IMR-90 (cell line): Measurements from ENCODE around the gene C3orf18. TPM values are rescaled to one million over a fixed set of nuclear protein-coding genes. Genes with fewer than 3 reads are reported as not detected.

Experiments
- ATAC-seq: fragments of 200-7000 bp; cut with Tn5 transposase; 2 replicates; pipeline ENCODE4 v1.9.1; 2020; ENCODE audit warnings: low read depth, mild to moderate bottlenecking, moderate library complexity
- BruUV-seq: library from RNA; stranded (reverse); fragments of 400-500 nt; replicated peaks from 2 replicates; lab custom pipeline; 2021; lab: Mats Ljungman, UMichigan
- CTCF ChIA-PET: fragments of 300-600 bp; formaldehyde crosslinking; extraction: SDS; loops from one replicate; lab custom pipeline; 2021; ENCODE audit warnings: antibody characterized with exemption; lab: Yijun Ruan, JAX
- POLR2A ChIA-PET: fragments of 300-600 bp; sonication (Branson Sonifier 250); formaldehyde crosslinking; loops from one replicate; lab custom pipeline; 2022; ENCODE audit warnings: antibody characterized with exemption; ENCODE audit not compliant: unreplicated experiment; lab: Charles Lee
- DNase-seq: peaks from one replicate; pipeline ENCODE4 v3.0.0; 2013
- H2AFZ ChIP-seq: replicated peaks from 2 replicates; pipeline ENCODE3; 2013; ENCODE audit warnings: low read length, mild to moderate bottlenecking; ENCODE audit not compliant: poor library complexity
- H2AK5ac ChIP-seq: 2 replicates; pipeline ENCODE4 v1.6.1; 2013; ENCODE audit warnings: low read depth, low read length, inconsistent platforms
- H2AK9ac ChIP-seq: replicated peaks from 2 replicates; pipeline ENCODE3; 2013; ENCODE audit warnings: mild to moderate bottlenecking, low read depth, low read length, moderate library complexity; ENCODE audit not compliant: poor library complexity
- H2BK120ac ChIP-seq: 2 replicates; pipeline ENCODE4 v1.6.1; 2013; ENCODE audit warnings: low read depth, low read length, inconsistent platforms
- H2BK15ac ChIP-seq: 3 replicates; pipeline ENCODE4 v1.6.1; 2013; ENCODE audit warnings: low read depth, low read length, inconsistent platforms
- H2BK20ac ChIP-seq: 2 replicates; pipeline ENCODE4 v1.6.1; 2013; ENCODE audit warnings: low read depth, mild to moderate bottlenecking, inconsistent platforms, low read length, moderate library complexity
- H2BK5ac ChIP-seq: 2 replicates; pipeline ENCODE4 v1.6.1; 2013; ENCODE audit warnings: mild to moderate bottlenecking, low read depth, low read length, inconsistent platforms; ENCODE audit not compliant: poor library complexity, severe bottlenecking
- H3K14ac ChIP-seq: replicated peaks from 2 replicates; pipeline ENCODE4 v1.6.1; 2013; ENCODE audit warnings: low read depth, low read length, inconsistent platforms
- H3K18ac ChIP-seq: 2 replicates; pipeline ENCODE4 v1.6.1; 2013; ENCODE audit warnings: low read depth, low read length, control low read depth
- H3K23ac ChIP-seq: 2 replicates; pipeline ENCODE4 v1.6.1; 2013; ENCODE audit warnings: low read depth, low read length, inconsistent platforms
- H3K27ac ChIP-seq: 2 replicates; pipeline ENCODE4 v1.5.1; 2013; ENCODE audit warnings: mild to moderate bottlenecking, control low read depth, low read length; ENCODE audit not compliant: insufficient read depth
- H3K27me3 ChIP-seq: 2 replicates; pipeline ENCODE4 v1.6.1; 2013; ENCODE audit warnings: low read length; ENCODE audit not compliant: control insufficient read depth, insufficient read depth
- H3K36me3 ChIP-seq: 2 replicates; pipeline ENCODE4 v1.6.1; 2013; ENCODE audit warnings: low read length, mixed read lengths; ENCODE audit not compliant: control insufficient read depth, insufficient read depth
- H3K4ac ChIP-seq: 2 replicates; pipeline ENCODE4 v1.6.1; 2013; ENCODE audit warnings: low read depth, low read length, inconsistent platforms
- H3K4me1 ChIP-seq: 2 replicates; pipeline ENCODE4 v1.6.1; 2013; ENCODE audit warnings: low read length, mixed read lengths; ENCODE audit not compliant: control insufficient read depth, insufficient read depth
- H3K4me2 ChIP-seq: 2 replicates; pipeline ENCODE4 v1.6.1; 2013; ENCODE audit warnings: low read depth, mild to moderate bottlenecking, control low read depth, low read length, moderate library complexity
- H3K4me3 ChIP-seq: 2 replicates; pipeline ENCODE4 v1.5.1; 2013; ENCODE audit warnings: low read depth, mild to moderate bottlenecking, control low read depth, low read length, moderate library complexity; ENCODE audit not compliant: insufficient read depth
- H3K56ac ChIP-seq: 2 replicates; pipeline ENCODE4 v1.6.1; 2013; ENCODE audit warnings: low read length, inconsistent platforms; ENCODE audit not compliant: insufficient read depth; ENCODE audit errors: extremely low read depth
- H3K79me1 ChIP-seq, 2 experiments: 2 replicates each; pipeline ENCODE4 v1.6.1; 2013; ENCODE audit warnings: low read length in 2 of 2, inconsistent platforms in 1 of 2, low read depth in 1 of 2
- H3K9ac ChIP-seq: 2 replicates; pipeline ENCODE4 v1.6.1; 2013; ENCODE audit warnings: low read depth, low read length, control low read depth
- H3K9me1 ChIP-seq: 2 replicates; pipeline ENCODE4 v1.6.1; 2013; ENCODE audit warnings: low read length, inconsistent platforms; ENCODE audit not compliant: insufficient read depth
- H3K9me3 ChIP-seq: 2 replicates; pipeline ENCODE4 v1.6.1; 2013; ENCODE audit warnings: low read length; ENCODE audit not compliant: control insufficient read depth, insufficient read depth
- H4K20me1 ChIP-seq: 2 replicates; pipeline ENCODE4 v1.6.1; 2013; ENCODE audit warnings: low read length, inconsistent platforms; ENCODE audit not compliant: insufficient read depth
- H4K5ac ChIP-seq: 2 replicates; pipeline ENCODE4 v1.6.1; 2013; ENCODE audit warnings: mild to moderate bottlenecking, low read depth, low read length, control low read depth
- H4K8ac ChIP-seq, 2 experiments: 2 replicates each; pipeline ENCODE4 v1.6.1; 2013; ENCODE audit warnings: low read depth in 2 of 2, low read length in 2 of 2, control low read depth in 1 of 2, inconsistent platforms in 1 of 2
- H4K91ac ChIP-seq: 2 replicates; pipeline ENCODE4 v1.6.1; 2013; ENCODE audit warnings: low read depth, low read length, inconsistent platforms; ENCODE audit not compliant: insufficient read depth
- CEBPB ChIP-seq: IDR thresholded peaks from 2 replicates; pipeline ENCODE4 v1.6.1; 2012; ENCODE audit warnings: low read depth, low read length, improper control_type of control experiment
- CHD1 ChIP-seq: IDR thresholded peaks from 2 replicates; pipeline ENCODE4 v1.6.1; 2012; ENCODE audit warnings: low read depth, low read length, improper control_type of control experiment
- FOS ChIP-seq: fragments of 150-350 bp; IDR thresholded peaks from 2 replicates; pipeline ENCODE4 v1.6.1; 2016; ENCODE audit warnings: low read depth, low read length
- MAFK ChIP-seq: IDR thresholded peaks from 2 replicates; pipeline ENCODE4 v1.6.1; 2012; ENCODE audit warnings: low read depth, low read length, improper control_type of control experiment
- MAZ ChIP-seq: IDR thresholded peaks from 2 replicates; pipeline ENCODE4 v1.6.1; 2012; ENCODE audit warnings: low read depth, mild to moderate bottlenecking, low read length, improper control_type of control experiment, moderate library complexity, borderline replicate concordance
- NFE2L2 ChIP-seq: fragments of 150-350 bp; IDR thresholded peaks from 2 replicates; pipeline ENCODE4 v1.6.1; 2016; ENCODE audit warnings: low read depth, mild to moderate bottlenecking, low read length
- POLR2A ChIP-seq: IDR thresholded peaks from 2 replicates; pipeline ENCODE4 v1.6.1; 2012; ENCODE audit warnings: mild to moderate bottlenecking, low read depth, low read length
- RAD21 ChIP-seq: IDR thresholded peaks from 2 replicates; pipeline ENCODE4 v1.6.1; 2012; ENCODE audit warnings: low read length, improper control_type of control experiment
- RCOR1 ChIP-seq: IDR thresholded peaks from 2 replicates; pipeline ENCODE4 v1.6.1; 2012; ENCODE audit warnings: mild to moderate bottlenecking, low read length, improper control_type of control experiment; ENCODE audit not compliant: insufficient replicate concordance
- RFX5 ChIP-seq: IDR thresholded peaks from 2 replicates; pipeline ENCODE4 v1.8.0; 2012; ENCODE audit warnings: low read depth, mild to moderate bottlenecking, low read length, moderate library complexity
- SMC3 ChIP-seq: fragments of 150-350 bp; IDR thresholded peaks from 2 replicates; pipeline ENCODE4 v1.6.1; 2016; ENCODE audit warnings: low read depth, mild to moderate bottlenecking, antibody characterized with exemption, low read length, moderate library complexity
- WGBS, 2 experiments: methylation state at CpG; one replicate each; pipeline versions ENCODE4 v1.1.5 to v1.1.7; 2013; ENCODE audit warnings: missing lambda C conversion rate in 2 of 2; ENCODE audit not compliant: insufficient read length in 1 of 2; ENCODE audit errors: extremely low coverage in 2 of 2; 5-methylcytosine and 5-hydroxymethylcytosine counted together
- dilution Hi-C: fragments of 300-500 bp; cut with HindIII; formaldehyde crosslinking; loops from one replicate; pipeline ENCODE4 v1.14.3; 2018; ENCODE audit warnings: low sequenced_read_pairs; ENCODE audit not compliant: unreplicated experiment
- in situ Hi-C: fragments of 300-500 bp; cut with MboI; formaldehyde crosslinking; loops from 3 replicates; pipeline ENCODE4 v1.14.3; 2019; ENCODE audit warnings: low sequenced_read_pairs, inconsistent platforms, mixed read lengths
- intact Hi-C: fragments of 100-400 bp; cut with micrococcal nuclease; formaldehyde crosslinking; loops from 2 replicates; pipeline ENCODE4 v1.10.0; 2022
- polyA plus RNA-seq, 3 experiments: library from polyadenylated mRNA; depleted of rRNA; stranded (reverse); fragments of >200 nt; gene quantifications; 2 replicates each; pipeline ENCODE4 v1.2.3, GENCODE V29; 2012; ENCODE audit warnings: low replicate concordance in 1 of 3
- total RNA-seq: library from RNA; depleted of rRNA; stranded (reverse); fragments of >200 nt; gene quantifications from 2 replicates; pipeline ENCODE4 v1.2.3, GENCODE V29; 2012
- TF ChIP-seq, protein P1 (sequence below): conservative IDR thresholded peaks from 2 replicates; pipeline ENCODE4 v1.5.1; 2012; ENCODE audit warnings: mild to moderate bottlenecking, low read depth, low read length, improper control_type of control experiment
- TF ChIP-seq, protein P2 (sequence below): fragments of 150-350 bp; IDR thresholded peaks from 2 replicates; pipeline ENCODE4 v1.6.1; 2017; ENCODE audit warnings: mild to moderate bottlenecking, antibody characterized with exemption, low read length, low read depth
- TF ChIP-seq, protein P3 (sequence below): fragments of 150-350 bp; IDR thresholded peaks from 2 replicates; pipeline ENCODE4 v1.6.1; 2016; ENCODE audit warnings: low read depth, mild to moderate bottlenecking, low read length, moderate library complexity, borderline replicate concordance

C3orf18 gene
- total and polyA plus RNA-seq, 2 of the 4 experiments (the other 2 are of a cell fraction), result 6.8 to 10.6 TPM

DNA sequence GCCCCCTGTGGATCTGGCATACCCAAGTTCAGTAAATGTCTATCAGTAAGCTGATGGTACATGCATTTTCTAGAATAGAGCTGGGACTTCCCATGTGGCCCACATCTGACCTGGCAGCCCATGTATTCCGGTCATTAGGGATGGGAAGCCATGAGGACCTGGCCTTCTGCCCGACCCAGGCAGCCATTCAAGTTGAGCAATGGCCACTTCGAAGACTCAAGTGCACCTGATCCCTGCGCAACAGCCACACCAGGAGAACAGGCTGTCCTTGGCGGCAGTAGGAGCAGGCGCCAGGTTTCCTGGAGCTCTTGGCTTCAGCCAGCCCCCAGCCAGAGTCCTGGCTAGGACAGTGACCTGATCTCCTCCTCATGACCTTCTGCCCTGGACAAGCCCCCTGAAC is 16.4 kb upstream of the C3orf18 start:
- Histone ChIP-seq H2BK5ac (no peak overlapping the region), H2BK15ac (no peak overlapping the region), H3K23ac (no peak overlapping the region), H3K27me3 (no peaks in the 10 kb centered on the region), H3K4me2 (no peak overlapping the region), H3K4me3 (no peak overlapping the region), H3K18ac (no peak overlapping the region), H3K4ac (no peak overlapping the region), H2BK20ac (no peak overlapping the region), H3K27ac (no peak overlapping the region), H2AK5ac (no peak overlapping the region), H3K4me1 (no peaks in the 10 kb centered on the region), H2BK120ac (no peak overlapping the region), H3K9me1 (no peaks in the 10 kb centered on the region), H2AK9ac (no peak overlapping the region), H4K20me1 (no peaks in the 10 kb centered on the region), H4K5ac (no peak overlapping the region), H3K9me3 (no peaks in the 10 kb centered on the region), H3K56ac (no peak overlapping the region), H4K91ac (no peak overlapping the region), H3K79me1 (no peaks in the 10 kb centered on the region), H3K36me3 (peaks cover 30% of the 10 kb centered on the region; the same call in 1 of the 2 replicates), H2AFZ (no peak overlapping the region), H4K8ac (no peak overlapping the region), H3K14ac (no peak overlapping the region), H3K9ac (no peak overlapping the region)
- POLR2A ChIA-PET, result no interaction called here
- TSS peak; percentile 9 for BruUV-seq
- no peak for DNase-seq
- 94% methylated on average over 4 of the region's 6 CpGs; no CpG with 5 or more reads in 1 of the 2 experiments for WGBS, 2 experiments
- ATAC-seq, result no peak
- intact Hi-C loops, result no loop called here
- TF ChIP-seq, protein P1, sequence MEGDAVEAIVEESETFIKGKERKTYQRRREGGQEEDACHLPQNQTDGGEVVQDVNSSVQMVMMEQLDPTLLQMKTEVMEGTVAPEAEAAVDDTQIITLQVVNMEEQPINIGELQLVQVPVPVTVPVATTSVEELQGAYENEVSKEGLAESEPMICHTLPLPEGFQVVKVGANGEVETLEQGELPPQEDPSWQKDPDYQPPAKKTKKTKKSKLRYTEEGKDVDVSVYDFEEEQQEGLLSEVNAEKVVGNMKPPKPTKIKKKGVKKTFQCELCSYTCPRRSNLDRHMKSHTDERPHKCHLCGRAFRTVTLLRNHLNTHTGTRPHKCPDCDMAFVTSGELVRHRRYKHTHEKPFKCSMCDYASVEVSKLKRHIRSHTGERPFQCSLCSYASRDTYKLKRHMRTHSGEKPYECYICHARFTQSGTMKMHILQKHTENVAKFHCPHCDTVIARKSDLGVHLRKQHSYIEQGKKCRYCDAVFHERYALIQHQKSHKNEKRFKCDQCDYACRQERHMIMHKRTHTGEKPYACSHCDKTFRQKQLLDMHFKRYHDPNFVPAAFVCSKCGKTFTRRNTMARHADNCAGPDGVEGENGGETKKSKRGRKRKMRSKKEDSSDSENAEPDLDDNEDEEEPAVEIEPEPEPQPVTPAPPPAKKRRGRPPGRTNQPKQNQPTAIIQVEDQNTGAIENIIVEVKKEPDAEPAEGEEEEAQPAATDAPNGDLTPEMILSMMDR, result no peak
- TF ChIP-seq CEBPB (no peak), CHD1 (no peak), RAD21 (no peak), POLR2A (no peak), FOS (no peak), RCOR1 (no peak), NFE2L2 (no peak), MAFK (no peak), MAZ (no peak), RFX5 (no peak), SMC3 (no peak)
- TF ChIP-seq, protein P2, sequence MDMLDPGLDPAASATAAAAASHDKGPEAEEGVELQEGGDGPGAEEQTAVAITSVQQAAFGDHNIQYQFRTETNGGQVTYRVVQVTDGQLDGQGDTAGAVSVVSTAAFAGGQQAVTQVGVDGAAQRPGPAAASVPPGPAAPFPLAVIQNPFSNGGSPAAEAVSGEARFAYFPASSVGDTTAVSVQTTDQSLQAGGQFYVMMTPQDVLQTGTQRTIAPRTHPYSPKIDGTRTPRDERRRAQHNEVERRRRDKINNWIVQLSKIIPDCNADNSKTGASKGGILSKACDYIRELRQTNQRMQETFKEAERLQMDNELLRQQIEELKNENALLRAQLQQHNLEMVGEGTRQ, result no peak
- TF ChIP-seq, protein P3, sequence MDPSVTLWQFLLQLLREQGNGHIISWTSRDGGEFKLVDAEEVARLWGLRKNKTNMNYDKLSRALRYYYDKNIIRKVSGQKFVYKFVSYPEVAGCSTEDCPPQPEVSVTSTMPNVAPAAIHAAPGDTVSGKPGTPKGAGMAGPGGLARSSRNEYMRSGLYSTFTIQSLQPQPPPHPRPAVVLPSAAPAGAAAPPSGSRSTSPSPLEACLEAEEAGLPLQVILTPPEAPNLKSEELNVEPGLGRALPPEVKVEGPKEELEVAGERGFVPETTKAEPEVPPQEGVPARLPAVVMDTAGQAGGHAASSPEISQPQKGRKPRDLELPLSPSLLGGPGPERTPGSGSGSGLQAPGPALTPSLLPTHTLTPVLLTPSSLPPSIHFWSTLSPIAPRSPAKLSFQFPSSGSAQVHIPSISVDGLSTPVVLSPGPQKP, result no peak
- CTCF ChIA-PET, result no interaction called here
- in situ Hi-C loops, result no loop called here
- dilution Hi-C loops, result no loop called here
